ENCODE data around the gene CACNA2D3. TPM values are rescaled to one million over a fixed set of nuclear protein-coding genes. Genes with fewer than 3 reads are reported as not detected.

Gene CACNA2D3
- total RNA-seq, 2 donors from 2014 or later: 0.97 TPM; not detected in 1

DNA sequence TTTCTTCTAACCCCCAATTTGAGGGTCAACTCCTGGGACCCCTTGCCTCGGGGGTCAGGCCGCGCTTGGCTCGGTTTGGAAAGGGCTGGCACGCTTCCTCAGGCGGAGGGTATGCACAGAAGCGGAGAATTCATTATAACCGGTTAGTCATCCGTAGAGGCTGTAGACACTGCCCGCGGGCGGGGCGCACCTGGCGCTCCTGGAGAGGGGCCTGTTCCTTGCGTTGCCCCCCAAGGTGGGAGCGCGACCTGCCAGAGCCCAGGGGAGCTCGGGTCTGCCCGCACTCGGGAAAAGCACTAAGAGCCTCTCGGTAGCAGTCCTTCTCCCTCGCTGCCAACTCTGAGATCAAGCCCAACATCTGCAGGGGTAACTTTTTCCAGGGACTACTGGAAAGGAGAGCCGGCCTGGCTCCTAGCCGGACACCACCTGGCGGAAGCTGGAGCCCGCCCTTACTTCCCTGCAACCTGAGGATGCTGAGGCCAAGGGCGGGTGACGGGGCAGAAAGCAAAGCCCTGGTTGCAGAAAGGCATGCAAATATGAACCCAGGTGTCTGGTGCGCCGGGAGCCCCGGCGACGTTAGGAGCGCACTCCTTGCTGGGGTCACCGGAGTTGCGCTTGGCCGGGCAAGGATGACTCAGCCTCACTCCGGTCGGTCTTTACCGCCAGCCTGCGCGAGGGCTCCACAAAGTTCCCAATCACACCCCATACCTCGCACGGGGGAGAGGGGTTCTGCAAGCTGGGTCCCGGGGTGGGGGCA is 1.5 kb upstream of the CACNA2D3 start:
- 2 to 3% methylated on average over 31 to 45 of the region's 45 CpGs for WGBS, 2 experiments (ENCODE audit: insufficient coverage in 1 of 2, insufficient read length in 1 of 2)
- peaks cover 4% of the 10 kb centered on the region for H3K9me3 ChIP-seq (ENCODE audit: control insufficient read depth, low read length)
- Mint-ChIP-seq H3K27ac (no peak overlapping the region), H3K4me1 (peaks cover 10% of the 10 kb centered on the region), H3K9me3 (peaks cover 10% of the 10 kb centered on the region), H3K36me3 (ENCODE audit: low read depth) (no peaks in the 10 kb centered on the region), H3K4me3 (peak overlapping the region; percentile 59), H3K27me3 (ENCODE audit: insufficient read depth) (peaks cover 83% of the 10 kb centered on the region)
- peaks cover 76% of the 10 kb centered on the region for H3K27me3 ChIP-seq (ENCODE audit: control insufficient read depth, insufficient read depth, low read length, poor library complexity, severe bottlenecking)
- peak; percentile 62 for TF ChIP-seq CTCF (conservative IDR thresholded peaks at IDR 0.05)
- H3K4me3 ChIP-seq (ENCODE audit: low read length): peak overlapping the region; percentile 80
- peak; percentile 84 for DNase-seq
- no peaks in the 10 kb centered on the region for H3K36me3 ChIP-seq (ENCODE audit: control insufficient read depth, insufficient read depth, low read length)
- no peak overlapping the region for H3K9ac ChIP-seq (ENCODE audit: extremely low read depth, low read length, poor library complexity, severe bottlenecking)
- no peak overlapping the region for H3K27ac ChIP-seq (ENCODE audit: low read depth, low read length)
- H3K4me1 ChIP-seq (ENCODE audit: control insufficient read depth, insufficient read depth, low read length): no peaks in the 10 kb centered on the region

DNA sequence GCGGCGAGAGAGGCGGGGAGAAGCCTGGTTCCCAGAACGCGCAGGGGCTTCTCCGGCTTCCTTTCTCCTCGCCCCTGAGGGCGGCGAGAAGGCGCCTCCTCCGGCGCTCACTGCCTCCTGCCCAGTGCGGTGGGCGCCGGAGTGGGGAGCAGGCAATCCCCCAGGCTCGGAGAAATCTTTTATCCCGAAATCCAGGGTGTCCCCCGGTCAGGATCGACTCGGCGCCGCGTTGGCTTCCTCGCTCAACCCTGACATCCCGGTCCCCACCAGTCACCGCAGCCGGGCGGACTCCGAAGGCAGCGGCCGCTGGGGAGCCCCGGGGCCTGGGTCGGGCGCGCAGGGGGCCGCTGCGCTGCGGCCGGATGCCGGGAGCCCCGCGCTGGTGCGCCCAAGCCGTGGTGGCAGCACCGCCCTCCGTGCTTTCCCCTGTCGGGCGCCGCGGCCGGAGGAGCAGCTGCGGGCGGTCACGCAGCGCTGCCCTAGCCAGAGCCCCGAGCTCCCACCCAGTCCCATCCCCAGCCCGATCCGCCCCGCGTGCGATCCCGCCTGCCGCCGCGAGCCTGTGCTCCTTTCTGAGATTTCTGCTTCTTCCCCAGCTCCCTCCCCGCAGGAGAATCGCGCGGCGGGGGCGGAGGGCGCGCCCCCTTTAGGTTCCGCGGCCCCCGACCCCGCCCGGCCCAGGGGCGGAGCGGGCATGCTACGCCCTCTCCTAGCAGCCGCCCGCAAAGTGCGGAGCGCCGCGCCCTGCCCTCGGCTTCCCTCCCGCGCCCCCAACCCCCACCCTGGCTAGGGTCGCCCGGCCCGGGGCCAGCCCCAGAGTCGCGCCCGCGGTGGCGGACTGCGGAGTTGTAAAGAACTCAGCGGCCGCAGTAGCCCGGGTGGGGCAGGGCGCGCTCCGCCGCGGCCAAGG is 683 bp upstream of the CACNA2D3 start:
- H3K4me3 Mint-ChIP-seq: peak overlapping the region; percentile 59
- H3K36me3 Mint-ChIP-seq (ENCODE audit: low read depth): no peaks in the 10 kb centered on the region
- Histone ChIP-seq H3K36me3 (ENCODE audit: control insufficient read depth, insufficient read depth, low read length) (no peaks in the 10 kb centered on the region), H3K4me3 (ENCODE audit: low read length) (peak overlapping the region; percentile 80), H3K27me3 (ENCODE audit: control insufficient read depth, insufficient read depth, low read length, poor library complexity, severe bottlenecking) (peaks cover 84% of the 10 kb centered on the region), H3K27ac (ENCODE audit: low read depth, low read length) (no peak overlapping the region), H3K4me1 (ENCODE audit: control insufficient read depth, insufficient read depth, low read length) (no peaks in the 10 kb centered on the region), H3K9ac (ENCODE audit: extremely low read depth, low read length, poor library complexity, severe bottlenecking) (no peak overlapping the region), H3K9me3 (ENCODE audit: control insufficient read depth, low read length) (no peaks in the 10 kb centered on the region)
- H3K4me1 Mint-ChIP-seq: peaks cover 10% of the 10 kb centered on the region
- peak; percentile 81 for DNase-seq
- peaks cover 2% of the 10 kb centered on the region for H3K9me3 Mint-ChIP-seq
- H3K27ac Mint-ChIP-seq: no peak overlapping the region
- WGBS, 2 experiments (ENCODE audit: insufficient coverage in 1 of 2, insufficient read length in 1 of 2): 0% methylated on average over 6 to 107 of the region's 107 CpGs
- no peak for TF ChIP-seq CTCF (conservative IDR thresholded peaks at IDR 0.05)
- peaks cover 85% of the 10 kb centered on the region for H3K27me3 Mint-ChIP-seq (ENCODE audit: insufficient read depth)

GRCh38 chr3:54123003-54123775 is 837 bp downstream of the CACNA2D3 start:
- Mint-ChIP-seq H3K36me3 (ENCODE audit: low read depth) (no peaks in the 10 kb centered on the region), H3K27ac (no peak overlapping the region), H3K4me1 (peaks cover 10% of the 10 kb centered on the region), H3K9me3 (no peaks in the 10 kb centered on the region), H3K27me3 (ENCODE audit: insufficient read depth) (peaks cover 77% of the 10 kb centered on the region), H3K4me3 (peak overlapping the region; percentile 46)
- no peaks in the 10 kb centered on the region for H3K36me3 ChIP-seq (ENCODE audit: control insufficient read depth, insufficient read depth, low read length)
- peaks cover 90% of the 10 kb centered on the region for H3K27me3 ChIP-seq (ENCODE audit: control insufficient read depth, insufficient read depth, low read length, poor library complexity, severe bottlenecking)
- no peak overlapping the region for H3K9ac ChIP-seq (ENCODE audit: extremely low read depth, low read length, poor library complexity, severe bottlenecking)
- TF ChIP-seq CTCF (conservative IDR thresholded peaks at IDR 0.05): no peak
- H3K27ac ChIP-seq (ENCODE audit: low read depth, low read length): no peak overlapping the region
- WGBS, 2 experiments (ENCODE audit: insufficient coverage in 1 of 2, insufficient read length in 1 of 2): 6% methylated on average over 25 to 32 of the region's 32 CpGs
- no peaks in the 10 kb centered on the region for H3K4me1 ChIP-seq (ENCODE audit: control insufficient read depth, insufficient read depth, low read length)
- H3K9me3 ChIP-seq (ENCODE audit: control insufficient read depth, low read length): no peaks in the 10 kb centered on the region
- DNase-seq: peak; percentile 52
- peak overlapping the region; percentile 42 for H3K4me3 ChIP-seq (ENCODE audit: low read length)

Measured in endodermal cell (in vitro differentiated cells).